GM18505 (cell line): ENCODE measurements around the gene RPL18.
"Not testable (repeated sequence)": the region's sequence is repeated elsewhere in the genome, so short reads cannot be mapped to it uniquely, and the experiment has no call there.

Experiments
- ATAC-seq: cut with Tn5 transposase; IDR thresholded peaks from one replicate; pipeline ENCODE4 v1.9.1; 2021; ENCODE audit not compliant: unreplicated experiment
- POLR2A ChIP-seq: IDR thresholded peaks from 4 replicates; pipeline ENCODE4 v1.6.1; 2011; ENCODE audit warnings: borderline replicate concordance; ENCODE audit not compliant: insufficient read depth, insufficient read length; ENCODE audit errors: extremely low read depth

The RPL18 gene

GRCh38 chr19:48618916-48619691 is at the start of gene RPL18, which contains the start of gene SPHK2:
Gene RPL18 (minus strand): TSS chr19:48619178. CDS start chr19:48619143, 35 bp downstream.
Gene SPHK2 (plus strand): TSS chr19:48619506. CDS start chr19:48620515, 1,009 bp downstream.
- TF ChIP-seq POLR2A, result peak; percentile 98
- peak; percentile 83 for ATAC-seq

DNA sequence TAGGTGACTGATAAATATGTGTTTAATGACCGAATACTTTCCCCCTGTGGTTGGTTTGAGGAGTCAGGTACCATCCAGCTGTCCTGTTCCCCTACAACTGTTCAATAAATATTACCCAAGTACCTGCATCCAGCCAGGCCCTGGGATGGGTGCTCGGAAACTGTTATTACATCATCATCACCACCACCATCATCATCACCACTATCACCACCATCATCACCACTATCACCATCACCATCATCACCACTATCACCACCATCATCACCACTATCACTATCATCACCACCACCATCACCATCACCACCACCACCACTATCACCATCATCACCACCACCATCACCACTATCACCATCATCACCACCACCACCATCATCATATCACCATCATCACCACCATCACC is 49.8 kb upstream of the RPL18 start:
- ATAC-seq, result no peak
- no peak for TF ChIP-seq POLR2A

DNA sequence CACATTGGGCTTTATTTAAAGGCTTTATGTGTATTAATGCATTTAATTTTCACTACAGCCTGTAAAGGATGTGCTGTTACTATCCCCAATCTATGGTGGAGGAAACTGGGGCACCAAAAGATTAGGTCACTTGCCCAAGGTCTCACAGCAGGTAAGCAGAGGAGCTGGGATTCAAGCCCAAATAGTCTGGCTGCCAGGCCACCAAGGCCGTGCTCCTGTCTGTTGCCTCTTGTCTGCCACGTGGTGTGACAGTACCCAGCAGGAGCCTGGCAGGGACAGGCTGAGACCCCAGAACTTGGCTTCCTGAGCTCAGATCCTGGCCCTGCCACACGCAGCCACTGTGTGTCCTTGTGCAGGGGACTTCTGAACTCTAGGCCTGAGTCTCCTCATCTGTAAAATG is 49.4 kb upstream of the RPL18 start:
- ATAC-seq, result no peak
- no peak for TF ChIP-seq POLR2A

- TF ChIP-seq POLR2A, result no peak
- ATAC-seq, result no peak
These were observed 46.8 kb upstream of the RPL18 start for GRCh38 chr19:48665786-48666185.

DNA sequence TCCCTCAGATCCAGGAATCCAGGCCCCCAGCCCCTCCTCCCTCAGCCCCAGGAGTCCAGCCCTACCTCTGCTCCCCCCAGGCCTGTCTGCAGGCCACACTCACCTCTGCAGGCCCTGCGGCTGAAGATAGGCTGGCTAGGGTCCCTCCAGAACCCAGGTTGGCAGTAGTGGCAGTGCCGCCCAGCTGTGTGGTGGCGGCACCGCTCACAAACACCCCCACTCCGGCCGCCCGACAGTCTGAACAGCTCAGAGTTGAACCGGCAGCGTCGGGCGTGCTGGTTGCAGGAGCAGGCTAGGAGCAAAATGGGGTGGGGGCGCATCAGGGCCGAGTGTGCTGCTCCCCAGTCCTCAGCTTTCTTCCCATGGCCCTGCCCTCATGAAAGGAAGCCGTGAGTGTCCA is 45.5 kb upstream of the RPL18 start:
- TF ChIP-seq POLR2A, result no peak
- no peak for ATAC-seq

- no peak for ATAC-seq
- no peak for TF ChIP-seq POLR2A
These were observed 44.7 kb upstream of the RPL18 start for GRCh38 chr19:48663667-48664066.

DNA sequence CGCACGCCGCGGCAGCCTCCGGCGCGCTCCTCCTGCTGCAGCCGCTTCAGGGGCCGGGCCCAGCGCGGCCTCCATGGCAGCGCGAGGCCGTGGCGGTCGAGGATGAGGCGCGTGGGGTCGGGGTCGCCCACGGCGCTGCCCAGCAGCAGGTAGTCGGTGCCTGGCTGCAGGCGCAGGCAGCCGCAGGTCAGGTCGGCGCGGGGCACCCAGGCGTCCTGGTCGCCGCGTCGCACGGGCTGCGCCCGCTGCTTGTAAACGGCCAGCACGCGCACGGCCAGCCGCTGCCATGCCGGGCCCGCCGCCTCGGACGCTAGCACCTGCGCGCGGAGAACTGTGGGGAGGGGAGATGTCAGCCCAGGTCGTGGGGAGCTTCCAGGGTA is 42.7 kb upstream of the RPL18 start:
- no peak for ATAC-seq
- no peak for TF ChIP-seq POLR2A

- peak; percentile 60 for ATAC-seq
- TF ChIP-seq POLR2A, result no peak
These were observed 42.1 kb upstream of the RPL18 start for GRCh38 chr19:48660852-48661710.

DNA sequence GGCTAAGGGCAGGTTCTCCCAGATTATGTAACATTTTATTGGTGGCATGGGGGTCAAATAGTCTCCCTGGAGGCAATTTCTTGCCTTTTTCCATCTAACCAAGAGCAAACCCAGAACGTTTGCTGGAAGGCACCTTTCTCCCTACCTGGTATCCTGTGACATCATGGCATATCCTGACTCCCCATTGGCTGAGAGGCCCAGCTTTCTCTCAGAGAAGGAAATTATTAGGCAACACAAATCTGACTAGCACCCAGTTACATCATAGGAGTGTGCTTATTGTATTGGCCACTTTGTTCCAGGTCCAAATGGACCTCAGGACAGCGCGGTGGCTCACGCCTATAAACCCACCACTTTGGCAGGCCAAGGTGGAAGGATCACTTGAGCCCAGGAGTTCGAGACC is 40.8 kb upstream of the RPL18 start:
- no peak for ATAC-seq
- TF ChIP-seq POLR2A, result no peak

GRCh38 chr19:48658483-48658882 is 39.5 kb upstream of the RPL18 start:
- TF ChIP-seq POLR2A, result no peak
- ATAC-seq, result no peak

DNA sequence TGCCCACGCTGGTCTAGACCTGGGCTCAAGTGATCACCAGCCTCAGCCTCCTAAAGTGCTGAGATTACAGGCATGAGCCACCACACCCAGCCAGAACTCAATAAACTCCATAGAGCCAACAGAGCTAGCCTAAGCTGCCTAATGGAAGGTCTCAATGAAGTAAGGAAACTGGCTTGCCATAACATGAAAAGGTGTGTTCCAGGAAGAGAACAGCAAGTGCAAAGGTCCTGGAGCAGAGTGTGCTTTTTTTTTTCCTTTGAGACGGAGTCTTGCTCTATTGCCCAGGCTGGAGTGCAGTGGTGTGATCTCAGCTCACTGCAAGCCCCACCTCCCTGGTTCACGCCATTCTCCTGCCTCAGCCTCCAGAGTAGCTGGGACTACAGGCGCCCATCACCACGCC is 38.9 kb upstream of the RPL18 start:
- ATAC-seq, result not testable (repeated sequence)

DNA sequence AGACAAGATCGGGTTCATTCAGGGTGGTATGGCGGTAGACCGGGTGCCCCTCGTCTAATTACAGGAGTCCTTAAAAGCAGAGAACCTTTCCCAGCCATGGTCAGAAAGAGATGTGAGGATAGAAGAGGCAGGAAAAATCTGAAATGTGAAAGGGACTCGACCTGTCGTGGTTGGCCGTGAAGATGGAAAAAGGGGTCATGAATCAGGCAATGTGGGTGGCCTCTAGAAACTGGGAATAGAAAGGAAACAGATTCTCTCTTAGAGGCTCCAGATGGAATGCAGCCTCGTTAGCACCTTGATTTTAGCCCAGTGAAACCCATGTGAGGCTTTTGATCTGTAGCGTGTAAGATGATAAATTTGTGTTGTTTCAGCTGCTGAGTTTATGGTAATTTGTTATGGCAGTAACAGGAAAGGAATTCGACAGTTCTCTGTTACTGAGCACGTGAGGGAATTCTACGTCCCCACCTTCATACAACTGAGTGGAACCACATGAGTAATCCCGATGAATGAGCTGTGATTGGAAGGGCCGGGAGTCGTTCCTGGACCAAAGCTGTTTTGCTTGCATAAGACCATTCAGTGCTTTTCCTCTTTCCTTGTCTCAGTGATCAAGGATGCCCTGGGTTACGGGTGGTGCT is 38.0 kb upstream of the RPL18 start:
- no peak for ATAC-seq
- no peak for TF ChIP-seq POLR2A

DNA sequence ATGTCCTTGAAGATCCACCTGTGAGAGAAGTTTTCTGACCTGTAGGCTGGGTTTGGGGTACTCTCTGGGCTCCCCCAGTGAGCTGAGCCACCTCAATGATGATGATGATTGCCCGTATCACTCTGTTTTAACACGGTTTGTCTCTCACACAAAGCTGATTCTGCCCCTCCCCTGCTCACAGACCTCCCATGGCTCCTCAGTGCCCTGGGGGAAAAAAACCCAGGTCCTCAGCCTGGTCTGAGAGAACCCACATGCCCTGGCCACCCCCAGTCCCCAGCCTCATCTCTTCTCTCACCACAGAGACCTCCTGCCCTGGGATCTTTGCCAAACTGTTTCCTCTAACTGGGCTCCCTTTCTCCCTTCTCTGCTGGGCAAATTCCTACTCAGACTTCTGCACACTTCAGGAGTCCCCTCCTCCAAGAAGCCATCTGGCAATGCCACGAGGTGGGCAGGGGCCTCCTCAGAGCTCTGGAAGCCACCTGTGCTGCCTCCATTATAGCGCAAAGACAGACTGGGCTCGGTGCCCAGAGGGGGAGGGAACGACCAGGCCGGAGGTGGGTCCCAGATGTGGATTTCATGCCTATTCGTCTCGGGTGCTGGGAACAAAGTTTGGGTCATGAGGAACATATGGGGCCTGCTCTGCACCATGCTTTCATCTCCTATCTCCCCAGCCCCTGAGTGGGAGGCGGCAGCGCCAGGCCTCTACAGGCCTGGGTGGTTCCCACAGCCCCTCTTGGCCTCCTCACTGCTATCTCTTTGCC is 35.5 kb upstream of the RPL18 start:
- no peak for TF ChIP-seq POLR2A
- ATAC-seq, result no peak
